ENCODE data around the gene ECHDC3. TPM values are rescaled to one million over a fixed set of nuclear protein-coding genes. Genes with fewer than 3 reads are reported as not detected.

ECHDC3 gene
- total and polyA plus RNA-seq, 2 of the 13 experiments (the other 11 are each of a cell fraction or from before 2014, with no cell fraction given): not detected

DNA sequence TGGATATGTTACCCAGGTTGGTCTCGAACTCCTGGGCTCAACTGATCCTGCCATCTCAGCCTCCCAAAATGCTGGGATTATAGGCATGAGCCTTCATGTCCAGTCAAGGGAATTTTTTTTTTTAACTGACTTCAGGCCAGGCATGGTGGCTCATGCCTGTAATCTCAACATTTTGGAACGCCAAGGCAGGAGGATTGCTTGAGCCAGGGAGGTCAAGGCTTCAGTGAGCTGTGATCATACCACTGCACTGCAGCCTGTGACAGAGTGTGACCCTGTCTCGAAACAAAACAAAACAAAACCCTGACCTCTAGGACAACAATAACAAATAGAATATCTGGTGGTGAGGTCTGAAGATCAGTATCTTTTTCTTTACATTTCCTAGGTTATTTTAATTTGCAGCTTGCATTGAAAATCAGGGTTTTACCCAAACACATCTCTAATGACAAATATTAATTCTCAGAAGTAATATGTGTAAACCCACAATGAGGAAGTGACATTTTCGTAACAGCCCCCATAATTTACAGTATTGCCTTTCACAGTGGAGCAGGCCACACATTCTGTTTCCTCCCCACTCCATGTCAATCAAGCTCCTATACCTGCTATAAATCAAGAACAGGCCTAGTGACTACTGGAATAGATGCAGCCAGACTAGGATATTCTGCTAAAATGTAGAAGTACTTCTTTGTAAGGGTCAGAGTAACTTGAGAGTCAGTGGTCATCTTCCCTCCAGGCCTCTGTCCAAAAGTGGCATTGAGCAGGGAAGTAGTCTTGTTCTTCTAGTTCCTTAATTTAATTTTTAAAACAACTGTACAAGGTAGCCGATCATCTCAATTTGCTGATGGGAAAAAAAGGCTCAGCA is 43.3 kb upstream of the ECHDC3 start (continued):
- TF ChIP-seq AHDC1 (CRISPR knock-in tag; IDR thresholded peaks at IDR 0.05; ENCODE audit: borderline replicate concordance) (no peak), PHB2 (IDR thresholded peaks at IDR 0.05; ENCODE audit: partially characterized antibody) (no peak), ZNF670 (CRISPR knock-in tag; IDR thresholded peaks at IDR 0.05; ENCODE audit: borderline replicate concordance) (0 out of 2 replicates have a peak, but pooled peaks have one; percentile 14), ZNF660 (CRISPR knock-in tag; IDR thresholded peaks at IDR 0.05; ENCODE audit: borderline replicate concordance, low read depth) (no peak), NR2C2 (CRISPR knock-in tag; IDR thresholded peaks at IDR 0.05; ENCODE audit: borderline replicate concordance) (peak; percentile 56; the same call in 1 of the 2 replicates), ZNF703 (CRISPR knock-in tag; IDR thresholded peaks at IDR 0.05; ENCODE audit: borderline replicate concordance) (no peak), ONECUT2 (CRISPR knock-in tag; IDR thresholded peaks at IDR 0.05) (no peak), HCFC1 (IDR thresholded peaks at IDR 0.05; ENCODE audit: low read depth, low read length) (no peak), ERF (CRISPR knock-in tag; IDR thresholded peaks at IDR 0.05) (peak; percentile 39; the same call in 1 of the 2 replicates), BCL6 (CRISPR knock-in tag; IDR thresholded peaks at IDR 0.05) (peak; percentile 77), FOXA1 (IDR thresholded peaks at IDR 0.05) (no peak), FOXA1 (CRISPR knock-in tag; IDR thresholded peaks at IDR 0.05) (peak; percentile 21; the same call in 1 of the 2 replicates), MEIS2 (CRISPR knock-in tag; IDR thresholded peaks at IDR 0.05) (0 out of 2 replicates have a peak, but pooled peaks have one; percentile 26), TRIM24 (CRISPR knock-in tag; IDR thresholded peaks at IDR 0.05) (no peak), ZNF883 (CRISPR knock-in tag; IDR thresholded peaks at IDR 0.05; ENCODE audit: not compliant biosample characterization) (no peak), YY1 (IDR thresholded peaks at IDR 0.05; ENCODE audit: insufficient read depth, insufficient replicate concordance, low read depth, low read length) (no peak), ZBTB1 (CRISPR knock-in tag; IDR thresholded peaks at IDR 0.05; ENCODE audit: borderline replicate concordance) (no peak), ZNF564 (CRISPR knock-in tag; IDR thresholded peaks at IDR 0.05) (0 out of 2 replicates have a peak, but pooled peaks have one; percentile 5), KLF13 (CRISPR knock-in tag; IDR thresholded peaks at IDR 0.05) (no peak)
- TF ChIP-seq, protein P1, sequence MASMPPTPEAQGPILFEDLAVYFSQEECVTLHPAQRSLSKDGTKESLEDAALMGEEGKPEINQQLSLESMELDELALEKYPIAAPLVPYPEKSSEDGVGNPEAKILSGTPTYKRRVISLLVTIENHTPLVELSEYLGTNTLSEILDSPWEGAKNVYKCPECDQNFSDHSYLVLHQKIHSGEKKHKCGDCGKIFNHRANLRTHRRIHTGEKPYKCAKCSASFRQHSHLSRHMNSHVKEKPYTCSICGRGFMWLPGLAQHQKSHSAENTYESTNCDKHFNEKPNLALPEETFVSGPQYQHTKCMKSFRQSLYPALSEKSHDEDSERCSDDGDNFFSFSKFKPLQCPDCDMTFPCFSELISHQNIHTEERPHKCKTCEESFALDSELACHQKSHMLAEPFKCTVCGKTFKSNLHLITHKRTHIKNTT (CRISPR knock-in tag; IDR thresholded peaks at IDR 0.05): no peak
- TF ChIP-seq, protein P2, sequence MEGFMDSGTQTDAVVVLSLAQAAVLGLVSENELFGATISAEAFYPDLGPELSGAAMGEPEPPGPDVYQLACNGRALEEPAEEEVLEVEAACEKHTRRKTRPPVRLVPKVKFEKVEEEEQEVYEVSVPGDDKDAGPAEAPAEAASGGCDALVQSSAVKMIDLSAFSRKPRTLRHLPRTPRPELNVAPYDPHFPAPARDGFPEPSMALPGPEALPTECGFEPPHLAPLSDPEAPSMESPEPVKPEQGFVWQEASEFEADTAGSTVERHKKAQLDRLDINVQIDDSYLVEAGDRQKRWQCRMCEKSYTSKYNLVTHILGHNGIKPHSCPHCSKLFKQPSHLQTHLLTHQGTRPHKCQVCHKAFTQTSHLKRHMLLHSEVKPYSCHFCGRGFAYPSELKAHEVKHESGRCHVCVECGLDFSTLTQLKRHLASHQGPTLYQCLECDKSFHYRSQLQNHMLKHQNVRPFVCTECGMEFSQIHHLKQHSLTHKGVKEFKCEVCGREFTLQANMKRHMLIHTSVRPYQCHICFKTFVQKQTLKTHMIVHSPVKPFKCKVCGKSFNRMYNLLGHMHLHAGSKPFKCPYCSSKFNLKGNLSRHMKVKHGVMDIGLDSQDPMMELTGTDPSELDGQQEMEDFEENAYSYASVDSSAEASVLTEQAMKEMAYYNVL (CRISPR knock-in tag; IDR thresholded peaks at IDR 0.05; ENCODE audit: borderline replicate concordance): no peak

All from HepG2 (cell line).